ENCODE data around the gene ITPR1.
"Not testable (repeated sequence)": the region's sequence is repeated elsewhere in the genome, so short reads cannot be mapped to it uniquely, and the experiment has no call there.

ITPR1 gene

DNA sequence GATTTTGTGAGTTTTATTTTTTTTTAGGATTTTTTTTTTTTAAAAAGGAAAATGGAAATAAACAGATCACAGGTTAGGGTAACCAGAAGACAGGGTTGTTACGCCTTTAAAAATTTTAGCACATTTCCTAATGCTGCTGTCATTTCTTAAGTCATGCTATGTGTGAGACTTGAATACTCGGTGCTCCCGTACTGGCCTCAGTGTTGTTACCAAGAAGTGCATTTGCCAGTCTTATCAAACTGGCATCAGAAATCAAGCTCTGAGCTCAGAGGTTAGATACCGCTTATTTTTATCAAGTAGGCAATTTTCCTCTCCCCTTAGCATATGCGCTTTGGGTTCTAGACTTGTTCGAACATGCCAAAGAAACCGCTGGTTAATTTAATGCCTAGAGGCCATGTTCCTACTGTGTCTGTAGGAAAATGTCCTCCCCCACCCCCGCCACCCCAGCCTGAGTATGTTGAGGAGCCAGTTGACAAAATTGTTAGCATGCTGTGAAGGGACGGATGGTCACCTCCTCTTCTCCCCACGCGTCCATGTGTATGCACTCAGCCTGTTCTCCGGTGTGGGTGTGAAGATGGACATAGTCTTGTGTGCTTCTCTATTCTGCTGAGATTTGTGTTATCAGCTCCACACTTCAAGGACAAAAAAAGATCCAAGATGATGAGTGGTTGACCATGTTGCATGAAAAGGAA is 88.9 kb downstream of the ITPR1 start:
- no peaks in the 10 kb centered on the region for H3K36me3 ChIP-seq (ENCODE audit: control insufficient read depth, insufficient read depth, low read length)
- H3K9me3 ChIP-seq (ENCODE audit: control insufficient read depth, low read length): no peaks in the 10 kb centered on the region
- H3K4me3 ChIP-seq (ENCODE audit: insufficient read depth, low read depth, low read length, poor library complexity, severe bottlenecking): no peak overlapping the region
- DNase-seq: no peak
- H3K4me1 ChIP-seq (ENCODE audit: control insufficient read depth, insufficient read depth, low read length, poor library complexity, severe bottlenecking): no peaks in the 10 kb centered on the region
- no peak overlapping the region for H3K27ac ChIP-seq (ENCODE audit: insufficient read depth, low read length, poor library complexity, severe bottlenecking)
- H3K27me3 ChIP-seq (replicated peaks; ENCODE audit: control insufficient read depth, insufficient read depth, low read length, poor library complexity, severe bottlenecking): no peaks in the 10 kb centered on the region

DNA sequence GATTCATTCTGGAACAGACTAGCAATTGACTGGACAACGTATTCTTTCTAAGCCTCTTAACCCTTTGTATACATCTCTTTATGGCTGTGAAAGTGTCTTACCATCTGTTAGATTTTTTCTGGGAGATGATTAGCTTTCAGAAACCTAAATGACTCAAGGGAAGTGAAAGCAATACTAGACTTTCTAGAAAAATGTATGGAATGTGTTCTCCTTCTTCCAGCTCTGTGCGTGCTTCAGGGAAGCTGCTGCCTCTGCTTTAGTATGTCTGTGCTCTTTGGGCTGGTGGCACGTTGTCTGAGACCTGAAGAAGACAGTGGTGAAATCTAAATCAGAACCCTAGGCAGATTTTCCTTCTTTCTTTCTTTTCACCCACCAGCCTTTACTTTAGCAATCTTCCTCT is 89.5 kb downstream of the ITPR1 start:
- no peaks in the 10 kb centered on the region for H3K36me3 ChIP-seq (ENCODE audit: control insufficient read depth, insufficient read depth, low read length)
- no peaks in the 10 kb centered on the region for H3K9me3 ChIP-seq (ENCODE audit: control insufficient read depth, low read length)
- no peak for DNase-seq
- no peaks in the 10 kb centered on the region for H3K4me1 ChIP-seq (ENCODE audit: control insufficient read depth, insufficient read depth, low read length, poor library complexity, severe bottlenecking)
- no peaks in the 10 kb centered on the region for H3K27me3 ChIP-seq (replicated peaks; ENCODE audit: control insufficient read depth, insufficient read depth, low read length, poor library complexity, severe bottlenecking)
- no peak overlapping the region for H3K27ac ChIP-seq (ENCODE audit: insufficient read depth, low read length, poor library complexity, severe bottlenecking)
- no peak overlapping the region for H3K4me3 ChIP-seq (ENCODE audit: insufficient read depth, low read depth, low read length, poor library complexity, severe bottlenecking)

DNA sequence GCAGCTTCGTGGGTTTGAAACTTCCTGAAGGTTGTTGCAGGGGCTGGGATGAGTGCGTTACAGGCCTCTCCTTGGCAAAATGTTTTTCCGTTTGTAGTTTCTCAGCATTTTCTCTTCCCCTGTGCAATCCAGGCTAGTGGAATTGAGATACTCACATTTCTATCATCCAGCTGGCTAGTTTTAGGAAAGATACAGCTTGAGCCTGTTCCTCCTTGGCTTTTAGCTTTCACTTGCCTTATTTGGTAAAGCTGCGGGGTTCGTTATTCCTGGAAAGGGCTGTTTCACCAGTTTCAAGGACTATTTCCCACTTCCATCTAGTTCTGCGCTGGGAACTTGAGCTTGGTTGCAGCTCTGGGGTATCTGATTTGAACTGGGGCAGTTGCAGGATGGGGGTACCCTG is 90.3 kb downstream of the ITPR1 start:
- no peaks in the 10 kb centered on the region for H3K27me3 ChIP-seq (replicated peaks; ENCODE audit: control insufficient read depth, insufficient read depth, low read length, poor library complexity, severe bottlenecking)
- no peaks in the 10 kb centered on the region for H3K9me3 ChIP-seq (ENCODE audit: control insufficient read depth, low read length)
- H3K4me1 ChIP-seq (ENCODE audit: control insufficient read depth, insufficient read depth, low read length, poor library complexity, severe bottlenecking): no peaks in the 10 kb centered on the region
- no peaks in the 10 kb centered on the region for H3K36me3 ChIP-seq (ENCODE audit: control insufficient read depth, insufficient read depth, low read length)
- no peak for DNase-seq
- no peak overlapping the region for H3K27ac ChIP-seq (ENCODE audit: insufficient read depth, low read length, poor library complexity, severe bottlenecking)
- H3K4me3 ChIP-seq (ENCODE audit: insufficient read depth, low read depth, low read length, poor library complexity, severe bottlenecking): no peak overlapping the region

DNA sequence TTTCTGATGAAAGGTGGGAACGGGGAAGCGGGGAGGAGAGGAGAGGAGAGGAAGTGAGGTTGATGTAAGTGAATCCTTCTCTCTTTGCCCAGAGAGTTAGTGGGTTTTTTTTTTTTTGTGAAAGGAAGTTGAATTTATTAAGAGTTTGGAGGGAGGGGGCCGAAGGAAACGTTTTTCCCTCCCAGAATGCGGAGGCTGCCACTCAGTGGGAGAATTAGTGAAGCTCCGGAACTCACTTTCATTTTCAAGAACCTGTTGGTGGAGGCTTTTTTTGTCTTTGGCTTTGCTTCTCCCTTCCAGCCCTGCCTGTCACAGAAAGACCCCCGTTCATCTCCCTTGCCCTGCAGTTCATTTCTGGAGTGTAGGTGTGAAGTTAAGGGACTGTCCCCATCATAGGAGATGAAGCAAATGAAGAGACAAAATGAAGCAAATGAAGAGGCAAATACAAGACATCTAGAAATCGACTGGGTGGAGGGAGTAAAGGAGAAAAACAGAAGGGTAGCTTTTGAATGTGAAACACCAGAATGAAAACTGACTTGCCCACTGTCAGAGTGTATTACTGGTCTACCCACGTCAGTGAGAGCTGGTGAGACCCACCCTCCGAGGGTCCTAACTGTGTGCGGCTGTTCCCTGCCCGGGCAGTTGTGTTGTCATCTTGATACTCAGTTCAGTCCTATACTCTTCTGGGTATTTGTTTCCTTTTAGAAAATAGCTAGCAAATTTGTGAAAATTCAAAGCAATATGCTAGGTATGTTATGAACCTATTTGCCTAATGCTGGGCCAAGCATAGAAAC is 91.5 kb downstream of the ITPR1 start:
- Histone ChIP-seq H3K27ac (ENCODE audit: insufficient read depth, low read length, poor library complexity, severe bottlenecking) (no peak overlapping the region), H3K4me1 (ENCODE audit: control insufficient read depth, insufficient read depth, low read length, poor library complexity, severe bottlenecking) (no peaks in the 10 kb centered on the region), H3K36me3 (ENCODE audit: control insufficient read depth, insufficient read depth, low read length) (no peaks in the 10 kb centered on the region), H3K9me3 (ENCODE audit: control insufficient read depth, low read length) (no peaks in the 10 kb centered on the region), H3K4me3 (ENCODE audit: insufficient read depth, low read depth, low read length, poor library complexity, severe bottlenecking) (no peak overlapping the region), H3K27me3 (replicated peaks; ENCODE audit: control insufficient read depth, insufficient read depth, low read length, poor library complexity, severe bottlenecking) (no peaks in the 10 kb centered on the region)
- DNase-seq: no peak

DNA sequence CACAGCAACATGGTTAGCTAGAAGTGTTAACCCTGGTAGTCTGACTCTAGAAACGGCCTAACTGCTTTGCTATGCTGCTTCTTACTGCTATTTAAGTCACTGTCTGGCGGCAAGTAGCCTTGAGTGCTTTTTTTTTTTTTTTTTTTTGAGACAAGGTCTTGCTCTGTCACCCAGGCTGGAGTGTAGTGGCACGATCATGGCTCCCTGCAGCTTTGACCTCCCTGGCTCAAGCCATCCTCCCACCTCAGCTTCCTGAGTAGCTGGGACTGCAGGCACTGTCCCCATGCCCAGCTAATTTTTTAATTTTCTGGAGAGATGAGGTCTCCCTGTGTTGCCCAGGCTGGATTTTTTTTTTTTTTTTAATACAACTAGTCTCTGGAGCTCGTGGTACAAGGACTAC is 93.2 kb downstream of the ITPR1 start:
- no peaks in the 10 kb centered on the region for H3K9me3 ChIP-seq (ENCODE audit: control insufficient read depth, low read length)
- DNase-seq: no peak

DNA sequence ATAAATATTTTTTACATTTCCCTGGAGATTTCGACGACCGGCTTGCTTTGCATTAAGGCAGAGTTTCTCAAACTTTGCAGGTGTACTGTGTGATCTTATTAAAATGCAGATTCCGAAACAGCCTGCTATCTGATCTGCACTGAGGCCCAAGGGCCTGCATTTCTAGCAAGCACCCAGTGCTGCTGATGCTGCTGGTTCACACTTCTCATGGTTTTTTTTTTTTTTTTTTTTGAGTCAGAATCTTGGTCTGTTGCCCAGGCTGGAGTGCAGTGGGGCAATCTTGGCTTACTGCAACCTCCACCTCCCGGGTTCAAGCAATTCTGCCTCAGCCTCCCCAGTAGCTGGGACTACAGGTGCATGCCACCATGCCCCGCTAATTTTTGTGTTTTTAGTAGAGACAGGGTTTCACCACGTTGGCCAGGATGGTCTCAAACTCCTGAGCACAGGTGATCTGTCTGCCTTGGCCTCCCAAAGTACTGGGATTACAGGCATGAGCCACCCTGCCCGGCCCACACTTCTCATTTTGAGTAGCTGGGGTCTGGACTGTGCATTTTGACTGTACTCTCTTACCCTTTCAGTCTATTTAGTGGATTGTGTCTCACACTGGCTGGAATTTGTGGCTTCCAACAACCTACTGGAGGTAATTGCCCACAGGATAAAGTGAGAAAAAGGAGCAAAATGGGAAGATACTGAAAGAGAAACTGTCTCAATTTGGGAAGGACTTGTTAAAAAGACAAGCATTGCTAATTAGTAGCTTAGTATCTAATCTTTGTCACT is 94.1 kb downstream of the ITPR1 start:
- Histone ChIP-seq H3K4me3 (ENCODE audit: insufficient read depth, low read depth, low read length, poor library complexity, severe bottlenecking) (no peak overlapping the region), H3K36me3 (ENCODE audit: control insufficient read depth, insufficient read depth, low read length) (no peaks in the 10 kb centered on the region), H3K9me3 (ENCODE audit: control insufficient read depth, low read length) (no peaks in the 10 kb centered on the region), H3K4me1 (ENCODE audit: control insufficient read depth, insufficient read depth, low read length, poor library complexity, severe bottlenecking) (no peaks in the 10 kb centered on the region), H3K27me3 (replicated peaks; ENCODE audit: control insufficient read depth, insufficient read depth, low read length, poor library complexity, severe bottlenecking) (no peaks in the 10 kb centered on the region), H3K27ac (ENCODE audit: insufficient read depth, low read length, poor library complexity, severe bottlenecking) (no peak overlapping the region)
- DNase-seq: no peak

More for the DNA sequence above, 93.2 kb downstream of the ITPR1 start:
- Histone ChIP-seq H3K36me3 (ENCODE audit: control insufficient read depth, insufficient read depth, low read length) (no peaks in the 10 kb centered on the region), H3K4me3 (ENCODE audit: insufficient read depth, low read depth, low read length, poor library complexity, severe bottlenecking) (no peak overlapping the region), H3K4me1 (ENCODE audit: control insufficient read depth, insufficient read depth, low read length, poor library complexity, severe bottlenecking) (no peaks in the 10 kb centered on the region), H3K27ac (ENCODE audit: insufficient read depth, low read length, poor library complexity, severe bottlenecking) (no peak overlapping the region), H3K27me3 (replicated peaks; ENCODE audit: control insufficient read depth, insufficient read depth, low read length, poor library complexity, severe bottlenecking) (no peaks in the 10 kb centered on the region)

DNA sequence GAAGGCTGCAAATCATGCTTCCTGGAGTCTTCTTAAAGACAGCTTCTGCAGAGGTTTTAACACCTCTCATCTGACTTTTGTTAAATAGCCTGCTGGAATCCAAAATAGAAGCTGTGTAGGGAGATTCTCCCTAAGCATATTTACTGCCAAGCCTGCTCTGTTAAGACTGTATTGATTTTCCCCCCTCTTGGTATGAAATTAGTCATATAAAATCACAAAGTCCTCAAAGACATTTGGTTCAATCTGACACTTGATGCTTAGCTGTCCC is 94.6 kb downstream of the ITPR1 start:
- no peaks in the 10 kb centered on the region for H3K36me3 ChIP-seq (ENCODE audit: control insufficient read depth, insufficient read depth, low read length)
- no peak overlapping the region for H3K27ac ChIP-seq (ENCODE audit: insufficient read depth, low read length, poor library complexity, severe bottlenecking)
- no peak overlapping the region for H3K4me3 ChIP-seq (ENCODE audit: insufficient read depth, low read depth, low read length, poor library complexity, severe bottlenecking)
- no peaks in the 10 kb centered on the region for H3K4me1 ChIP-seq (ENCODE audit: control insufficient read depth, insufficient read depth, low read length, poor library complexity, severe bottlenecking)
- DNase-seq: no peak
- no peaks in the 10 kb centered on the region for H3K27me3 ChIP-seq (replicated peaks; ENCODE audit: control insufficient read depth, insufficient read depth, low read length, poor library complexity, severe bottlenecking)
- H3K9me3 ChIP-seq (ENCODE audit: control insufficient read depth, low read length): no peaks in the 10 kb centered on the region

DNA sequence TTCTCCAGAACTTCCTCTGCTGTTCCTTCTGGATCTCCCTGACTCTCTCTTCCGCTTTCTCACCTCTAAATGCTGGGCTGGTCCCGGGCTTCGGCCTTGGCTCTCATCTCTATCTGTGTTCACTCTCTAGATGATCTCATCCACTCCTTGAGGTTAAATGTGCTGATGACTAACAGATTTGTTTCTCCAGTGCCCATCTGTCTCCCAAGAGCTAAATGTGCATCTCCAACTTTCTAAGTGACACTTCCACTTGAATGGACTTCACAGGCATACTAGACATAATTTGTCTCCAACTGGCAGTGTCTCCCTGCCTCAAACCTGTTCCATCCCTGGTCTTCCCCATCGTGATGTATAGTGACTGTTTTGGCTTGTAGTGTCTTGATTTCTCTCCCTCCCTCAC is 95.3 kb downstream of the ITPR1 start:
- no peaks in the 10 kb centered on the region for H3K9me3 ChIP-seq (ENCODE audit: control insufficient read depth, low read length)
- no peaks in the 10 kb centered on the region for H3K27me3 ChIP-seq (replicated peaks; ENCODE audit: control insufficient read depth, insufficient read depth, low read length, poor library complexity, severe bottlenecking)
- H3K27ac ChIP-seq (ENCODE audit: insufficient read depth, low read length, poor library complexity, severe bottlenecking): no peak overlapping the region
- DNase-seq: no peak
- H3K4me3 ChIP-seq (ENCODE audit: insufficient read depth, low read depth, low read length, poor library complexity, severe bottlenecking): no peak overlapping the region
- no peaks in the 10 kb centered on the region for H3K4me1 ChIP-seq (ENCODE audit: control insufficient read depth, insufficient read depth, low read length, poor library complexity, severe bottlenecking)
- no peaks in the 10 kb centered on the region for H3K36me3 ChIP-seq (ENCODE audit: control insufficient read depth, insufficient read depth, low read length)

DNA sequence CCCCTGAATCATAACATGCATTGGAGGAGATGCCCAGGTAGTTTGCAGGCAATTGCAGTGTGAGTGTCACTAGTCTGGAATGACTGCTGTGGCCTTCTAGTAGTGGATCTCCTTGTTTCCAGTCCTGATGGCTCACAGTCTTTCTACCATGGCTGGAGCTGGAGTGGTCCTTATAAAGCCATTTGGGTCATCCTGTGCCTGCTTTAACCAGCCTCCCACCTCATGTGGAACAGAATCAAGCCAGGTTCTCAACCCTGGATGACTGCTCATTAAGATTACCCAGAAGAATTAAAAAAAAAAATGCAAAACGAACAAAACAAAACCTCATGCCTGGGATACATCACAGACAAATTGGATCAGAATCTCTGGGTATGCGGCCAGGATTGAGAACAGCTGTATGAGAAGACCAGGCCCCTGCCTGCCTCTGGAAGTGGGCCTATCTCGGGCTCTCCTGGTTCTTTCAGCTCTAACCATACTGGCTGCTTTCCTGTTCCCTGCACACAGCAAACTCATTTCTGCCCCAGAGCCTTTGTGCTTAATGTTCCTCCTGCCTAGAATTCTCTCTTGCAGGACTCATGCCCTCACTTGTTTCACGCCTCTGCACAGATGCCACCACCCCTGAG is 96.4 kb downstream of the ITPR1 start:
- no peak overlapping the region for H3K27ac ChIP-seq (ENCODE audit: insufficient read depth, low read length, poor library complexity, severe bottlenecking)
- no peak for DNase-seq
- no peaks in the 10 kb centered on the region for H3K36me3 ChIP-seq (ENCODE audit: control insufficient read depth, insufficient read depth, low read length)
- H3K9me3 ChIP-seq (ENCODE audit: control insufficient read depth, low read length): no peaks in the 10 kb centered on the region
- no peaks in the 10 kb centered on the region for H3K4me1 ChIP-seq (ENCODE audit: control insufficient read depth, insufficient read depth, low read length, poor library complexity, severe bottlenecking)
- H3K27me3 ChIP-seq (replicated peaks; ENCODE audit: control insufficient read depth, insufficient read depth, low read length, poor library complexity, severe bottlenecking): no peaks in the 10 kb centered on the region
- H3K4me3 ChIP-seq (ENCODE audit: insufficient read depth, low read depth, low read length, poor library complexity, severe bottlenecking): no peak overlapping the region

DNA sequence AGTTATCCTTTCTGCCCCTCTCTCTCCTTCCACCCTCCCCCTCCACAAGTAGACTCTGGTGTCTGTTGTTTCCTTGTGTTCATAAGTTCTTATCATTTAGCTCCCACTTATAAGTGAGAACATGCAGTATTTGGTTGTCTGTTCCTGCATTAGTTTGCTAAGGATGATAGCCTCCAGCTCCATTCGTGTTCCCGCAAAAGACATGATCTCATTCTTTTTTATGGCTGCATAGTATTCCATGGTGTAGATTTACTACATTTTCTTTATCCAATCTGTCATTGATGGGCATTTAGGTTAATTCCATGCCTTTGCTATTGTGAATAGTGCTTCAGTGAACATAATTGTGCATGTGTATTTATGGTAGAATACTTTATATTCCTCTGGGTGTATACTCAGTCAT is 97.7 kb downstream of the ITPR1 start:
- not testable (repeated sequence) for H3K27ac ChIP-seq (ENCODE audit: insufficient read depth, low read length, poor library complexity, severe bottlenecking); H3K36me3 ChIP-seq (ENCODE audit: control insufficient read depth, insufficient read depth, low read length); DNase-seq; H3K4me3 ChIP-seq (ENCODE audit: insufficient read depth, low read depth, low read length, poor library complexity, severe bottlenecking); H3K9me3 ChIP-seq (ENCODE audit: control insufficient read depth, low read length); H3K27me3 ChIP-seq (replicated peaks; ENCODE audit: control insufficient read depth, insufficient read depth, low read length, poor library complexity, severe bottlenecking); H3K4me1 ChIP-seq (ENCODE audit: control insufficient read depth, insufficient read depth, low read length, poor library complexity, severe bottlenecking)

Measured in effector memory CD4-positive, alpha-beta T cell (primary cell).